ENCODE data around the gene GPRIN2.
"Not testable (repeated sequence)": the region's sequence is repeated elsewhere in the genome, so short reads cannot be mapped to it uniquely, and the experiment has no call there.

Gene GPRIN2

DNA sequence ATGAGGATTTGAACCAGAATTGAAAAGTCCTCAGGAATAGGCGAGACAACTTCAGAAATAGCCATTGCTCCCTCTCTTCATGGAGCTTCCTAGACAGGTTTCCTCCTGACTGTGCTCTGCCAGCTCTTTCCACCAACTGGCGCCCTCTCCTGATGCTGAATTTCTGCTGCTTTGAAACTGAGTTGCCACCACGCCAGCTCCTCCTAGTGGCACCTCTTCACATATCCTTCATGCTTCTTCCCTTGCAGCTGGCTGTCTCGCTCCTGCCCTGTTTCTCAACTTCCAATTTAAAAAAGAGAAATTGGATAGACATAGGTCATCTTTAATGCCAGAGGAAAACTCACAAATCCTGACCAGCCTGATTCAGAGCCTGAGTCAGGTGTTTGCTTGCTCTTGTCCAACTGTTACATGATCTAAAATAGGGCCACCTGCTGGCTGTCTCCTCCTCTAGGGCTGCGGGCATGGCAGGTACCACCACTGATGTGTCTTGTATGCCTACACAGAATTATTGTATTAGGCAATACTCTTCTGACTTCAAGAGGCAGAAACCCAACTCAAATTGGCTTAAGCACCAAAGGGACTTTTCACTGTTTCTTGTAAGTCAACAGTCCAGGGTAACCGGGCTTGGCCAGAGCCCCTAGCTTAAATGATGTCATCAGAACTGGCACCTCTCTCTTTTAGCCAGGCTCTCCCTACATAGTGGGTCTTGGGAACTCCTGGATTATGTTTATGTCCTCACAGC, 9.3 kb upstream of the GPRIN2 start:
- not testable (repeated sequence) for H3K9me3 ChIP-seq (ENCODE audit: insufficient read depth, low read length); H3K36me3 ChIP-seq (ENCODE audit: insufficient read depth, insufficient read length, low read length); H3K9ac ChIP-seq (ENCODE audit: insufficient read length, low read depth); H3K4me3 ChIP-seq (ENCODE audit: insufficient read length, low read depth); H3K4me1 ChIP-seq (ENCODE audit: insufficient read depth, insufficient read length); DNase-seq (ENCODE audit: low read depth, low spot score); H3K27me3 ChIP-seq (ENCODE audit: insufficient read depth, insufficient read length)

GRCh38 chr10:46560952-46561351, 4.5 kb upstream of the GPRIN2 start:
- TF ChIP-seq ZNF274 (IDR thresholded peaks at IDR 0.05; ENCODE audit: low read depth, low read length) (no peak), SUZ12 (IDR thresholded peaks at IDR 0.05; ENCODE audit: extremely low read depth, insufficient read depth, insufficient read length) (no peak), YY1 (IDR thresholded peaks at IDR 0.05; ENCODE audit: insufficient read depth, insufficient read length) (no peak)
- peaks cover 2% of the 10 kb centered on the region for H3K4me1 ChIP-seq (ENCODE audit: insufficient read depth, insufficient read length)
- H3K9me3 ChIP-seq (ENCODE audit: insufficient read depth, low read length), result no peaks in the 10 kb centered on the region
- H3K36me3 ChIP-seq (ENCODE audit: insufficient read depth, insufficient read length, low read length), result no peaks in the 10 kb centered on the region
- no peak for DNase-seq (ENCODE audit: low read depth, low spot score)
- no peak overlapping the region for H3K9ac ChIP-seq (ENCODE audit: insufficient read length, low read depth)
- no peak overlapping the region for H3K4me3 ChIP-seq (ENCODE audit: insufficient read length, low read depth)
- peaks cover 35% of the 10 kb centered on the region for H3K27me3 ChIP-seq (ENCODE audit: insufficient read depth, insufficient read length)

DNA sequence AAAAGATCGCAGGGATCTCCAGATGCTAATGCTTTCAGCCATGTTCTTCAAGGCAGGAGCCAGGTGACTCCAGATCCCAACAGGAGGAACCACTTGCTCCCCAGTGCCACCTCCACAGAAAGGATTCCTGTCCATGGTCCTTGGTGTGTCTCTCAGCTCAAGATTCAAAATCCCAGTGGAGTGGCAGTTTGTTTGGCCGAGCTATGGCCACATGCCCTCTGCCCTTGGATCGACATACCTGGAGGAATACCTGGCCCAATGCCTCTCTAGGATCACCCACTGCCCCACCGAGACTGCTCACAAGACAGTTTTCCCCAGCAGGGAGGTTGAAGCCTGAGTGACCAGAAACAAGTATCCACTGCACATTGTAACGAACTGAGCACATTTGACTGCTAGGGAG, 3.9 kb upstream of the GPRIN2 start:
- TF ChIP-seq SUZ12 (IDR thresholded peaks at IDR 0.05; ENCODE audit: extremely low read depth, insufficient read depth, insufficient read length), result no peak
- TF ChIP-seq YY1 (IDR thresholded peaks at IDR 0.05; ENCODE audit: insufficient read depth, insufficient read length), result no peak
- no peak for TF ChIP-seq ZNF274 (IDR thresholded peaks at IDR 0.05; ENCODE audit: low read depth, low read length)
- Histone ChIP-seq H3K4me1 (ENCODE audit: insufficient read depth, insufficient read length) (peaks cover 5% of the 10 kb centered on the region), H3K36me3 (ENCODE audit: insufficient read depth, insufficient read length, low read length) (no peaks in the 10 kb centered on the region), H3K9me3 (ENCODE audit: insufficient read depth, low read length) (no peaks in the 10 kb centered on the region), H3K9ac (ENCODE audit: insufficient read length, low read depth) (no peak overlapping the region), H3K27me3 (ENCODE audit: insufficient read depth, insufficient read length) (peaks cover 39% of the 10 kb centered on the region), H3K4me3 (ENCODE audit: insufficient read length, low read depth) (no peak overlapping the region)
- DNase-seq (ENCODE audit: low read depth, low spot score), result no peak

DNA sequence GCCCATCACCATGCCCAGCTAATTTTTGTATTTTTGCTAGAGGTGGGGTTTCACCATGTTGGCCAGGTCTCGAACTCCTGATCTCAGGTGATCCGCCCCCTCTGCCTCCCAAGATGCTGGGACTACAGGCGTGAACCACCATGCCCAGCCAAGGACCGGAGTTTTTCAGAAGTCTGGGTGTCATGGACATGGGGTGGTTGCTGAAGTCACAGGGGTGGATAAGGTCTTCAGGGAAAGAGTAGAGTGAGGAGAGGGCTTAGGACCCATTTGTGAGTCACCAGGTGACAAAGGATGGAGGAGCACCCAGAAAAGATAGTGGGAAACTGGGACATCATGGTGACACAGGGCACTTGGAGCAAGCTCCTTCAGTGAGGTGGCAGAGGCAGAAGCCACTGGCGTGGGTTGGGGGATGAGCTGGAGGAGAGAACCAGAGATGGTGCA, 2.8 kb upstream of the GPRIN2 start:
- Histone ChIP-seq H3K9me3 (ENCODE audit: insufficient read depth, low read length) (no peaks in the 10 kb centered on the region), H3K4me1 (ENCODE audit: insufficient read depth, insufficient read length) (peaks cover 9% of the 10 kb centered on the region), H3K36me3 (ENCODE audit: insufficient read depth, insufficient read length, low read length) (no peaks in the 10 kb centered on the region), H3K4me3 (ENCODE audit: insufficient read length, low read depth) (no peak overlapping the region), H3K27me3 (ENCODE audit: insufficient read depth, insufficient read length) (peaks cover 45% of the 10 kb centered on the region), H3K9ac (ENCODE audit: insufficient read length, low read depth) (no peak overlapping the region)
- no peak for TF ChIP-seq ZNF274 (IDR thresholded peaks at IDR 0.05; ENCODE audit: low read depth, low read length)
- no peak for TF ChIP-seq SUZ12 (IDR thresholded peaks at IDR 0.05; ENCODE audit: extremely low read depth, insufficient read depth, insufficient read length)
- no peak for TF ChIP-seq YY1 (IDR thresholded peaks at IDR 0.05; ENCODE audit: insufficient read depth, insufficient read length)
- no peak for DNase-seq (ENCODE audit: low read depth, low spot score)

- no peak overlapping the region for H3K9ac ChIP-seq (ENCODE audit: insufficient read length, low read depth)
- TF ChIP-seq SUZ12 (IDR thresholded peaks at IDR 0.05; ENCODE audit: extremely low read depth, insufficient read depth, insufficient read length) (no peak), YY1 (IDR thresholded peaks at IDR 0.05; ENCODE audit: insufficient read depth, insufficient read length) (no peak)
- H3K27me3 ChIP-seq (ENCODE audit: insufficient read depth, insufficient read length), result peaks cover 47% of the 10 kb centered on the region
- no peaks in the 10 kb centered on the region for H3K9me3 ChIP-seq (ENCODE audit: insufficient read depth, low read length)
- DNase-seq (ENCODE audit: low read depth, low spot score), result no peak
- H3K4me3 ChIP-seq (ENCODE audit: insufficient read length, low read depth), result no peak overlapping the region
- peaks cover 9% of the 10 kb centered on the region for H3K4me1 ChIP-seq (ENCODE audit: insufficient read depth, insufficient read length)
- H3K36me3 ChIP-seq (ENCODE audit: insufficient read depth, insufficient read length, low read length), result no peaks in the 10 kb centered on the region
Observed at GRCh38 chr10:46558392-46559185, 2.1 kb upstream of the GPRIN2 start.

GRCh38 chr10:46558122-46558391, 1.6 kb upstream of the GPRIN2 start:
- peaks cover 4% of the 10 kb centered on the region for H3K36me3 ChIP-seq (ENCODE audit: insufficient read depth, insufficient read length, low read length)
- no peak overlapping the region for H3K9ac ChIP-seq (ENCODE audit: insufficient read length, low read depth)
- H3K27me3 ChIP-seq (ENCODE audit: insufficient read depth, insufficient read length), result peaks cover 47% of the 10 kb centered on the region
- H3K9me3 ChIP-seq (ENCODE audit: insufficient read depth, low read length), result no peaks in the 10 kb centered on the region
- H3K4me3 ChIP-seq (ENCODE audit: insufficient read length, low read depth), result no peak overlapping the region
- peaks cover 9% of the 10 kb centered on the region for H3K4me1 ChIP-seq (ENCODE audit: insufficient read depth, insufficient read length)
- TF ChIP-seq SUZ12 (IDR thresholded peaks at IDR 0.05; ENCODE audit: extremely low read depth, insufficient read depth, insufficient read length), result no peak
- TF ChIP-seq YY1 (IDR thresholded peaks at IDR 0.05; ENCODE audit: insufficient read depth, insufficient read length), result no peak
- TF ChIP-seq ZNF274 (IDR thresholded peaks at IDR 0.05; ENCODE audit: low read depth, low read length), result no peak
- no peak for DNase-seq (ENCODE audit: low read depth, low spot score)

GRCh38 chr10:46557319-46558121, 1.1 kb upstream of the GPRIN2 start:
- peaks cover 47% of the 10 kb centered on the region for H3K27me3 ChIP-seq (ENCODE audit: insufficient read depth, insufficient read length)
- H3K9ac ChIP-seq (ENCODE audit: insufficient read length, low read depth), result no peak overlapping the region
- H3K4me1 ChIP-seq (ENCODE audit: insufficient read depth, insufficient read length), result peaks cover 9% of the 10 kb centered on the region
- no peak for TF ChIP-seq SUZ12 (IDR thresholded peaks at IDR 0.05; ENCODE audit: extremely low read depth, insufficient read depth, insufficient read length)
- no peak for TF ChIP-seq YY1 (IDR thresholded peaks at IDR 0.05; ENCODE audit: insufficient read depth, insufficient read length)
- TF ChIP-seq ZNF274 (IDR thresholded peaks at IDR 0.05; ENCODE audit: low read depth, low read length), result no peak
- no peak overlapping the region for H3K4me3 ChIP-seq (ENCODE audit: insufficient read length, low read depth)
- no peaks in the 10 kb centered on the region for H3K9me3 ChIP-seq (ENCODE audit: insufficient read depth, low read length)
- no peak for DNase-seq (ENCODE audit: low read depth, low spot score)
- peaks cover 9% of the 10 kb centered on the region for H3K36me3 ChIP-seq (ENCODE audit: insufficient read depth, insufficient read length, low read length)

Measured in NT2/D1 (cell line).